HepG2 (cell line): ENCODE data around the gene SP4.

Experiments used
- BRCA1 ChIP-seq: sonication (generic); formaldehyde crosslinking; IDR thresholded peaks from 2 replicates; pipeline ENCODE4 v1.4.0; 2020; ENCODE audit warnings: missing genetic modification reagents
- CEBPG ChIP-seq: IDR thresholded peaks from 2 replicates; pipeline ENCODE4 v1.6.1; 2016
- EP300 ChIP-seq, 3 experiments: sonication (generic) in 1 of 3; formaldehyde crosslinking in 1 of 3; IDR thresholded peaks; 2 replicates each; pipeline versions ENCODE4 v1.5.1 to v1.6.1; 2011 to 2020; ENCODE audit warnings: low read depth in 2 of 3, low read length in 2 of 3, borderline replicate concordance in 1 of 3, improper control_type of control experiment in 1 of 3, mild to moderate bottlenecking in 1 of 3, missing genetic modification reagents in 1 of 3, moderate library complexity in 1 of 3
- HDAC6 ChIP-seq: fragments of 200-600 bp; sonication (generic); IDR thresholded peaks from 2 replicates; pipeline ENCODE4 v1.7.0; 2017; ENCODE audit warnings: mild to moderate bottlenecking, antibody characterized with exemption, low read length, low read depth
- MAFK ChIP-seq, 2 experiments: IDR thresholded peaks in 1 of 2; conservative IDR thresholded peaks in 1 of 2; 2 replicates each; pipeline ENCODE4 v1.6.1; 2011; ENCODE audit warnings: improper control_type of control experiment in 2 of 2, low read length in 2 of 2
- MEIS2 ChIP-seq: sonication (generic); formaldehyde crosslinking; IDR thresholded peaks from 2 replicates; pipeline ENCODE4 v1.9.0; 2021; ENCODE audit warnings: mild to moderate bottlenecking, missing genetic modification reagents
- NCOR1 ChIP-seq: fragments of 200-600 bp; sonication (generic); IDR thresholded peaks from 2 replicates; pipeline ENCODE4 v1.7.0; 2017; ENCODE audit warnings: antibody characterized with exemption, low read length, borderline replicate concordance
- NR2F1 ChIP-seq, 2 experiments: fragments of 450-650 bp in 1 of 2; formaldehyde crosslinking in 1 of 2; IDR thresholded peaks; 2 replicates each; pipeline versions ENCODE4 v1.5.0 to v1.6.1; 2016 to 2020; ENCODE audit warnings: mild to moderate bottlenecking in 1 of 2, missing compliant biosample characterization in 1 of 2, missing genetic modification reagents in 1 of 2, moderate library complexity in 1 of 2
- SIN3A ChIP-seq: IDR thresholded peaks from 2 replicates; pipeline ENCODE4 v1.6.1; 2011; ENCODE audit warnings: low read depth, mild to moderate bottlenecking, control low read depth, low read length, borderline replicate concordance
- TAF15 ChIP-seq: fragments of 200-400 bp; formaldehyde crosslinking; IDR thresholded peaks from one replicate; pipeline ENCODE4 v1.6.1; 2018; ENCODE audit warnings: mild to moderate bottlenecking, low read depth, low read length; ENCODE audit not compliant: poor library complexity, severe bottlenecking
- TBX3 ChIP-seq: fragments of 450-650 bp; IDR thresholded peaks from 2 replicates; pipeline ENCODE4 v1.6.1; 2017; ENCODE audit warnings: antibody characterized with exemption, mild to moderate bottlenecking, inconsistent platforms, borderline replicate concordance
- YEATS2 ChIP-seq: sonication (generic); formaldehyde crosslinking; IDR thresholded peaks from 2 replicates; pipeline ENCODE4 v1.4.0; 2020; ENCODE audit warnings: missing genetic modification reagents, borderline replicate concordance
- ZBTB40 ChIP-seq, 2 experiments: fragments of 450-650 bp in 1 of 2; sonication (generic) in 1 of 2; formaldehyde crosslinking in 1 of 2; IDR thresholded peaks; 2 replicates each; pipeline versions ENCODE4 v1.6.1 to v1.8.0; 2016 to 2022; ENCODE audit warnings: antibody characterized with exemption in 1 of 2, mild to moderate bottlenecking in 1 of 2, missing genetic modification reagents in 1 of 2

GRCh38 chr7:21480693-21481403 is 53.0 kb downstream of the SP4 start:
- TF ChIP-seq YEATS2 (CRISPR knock-in tag) (no peak), TBX3 (no peak), SIN3A (no peak), HDAC6 (no peak), MEIS2 (no peak), EP300 (IDR thresholded peaks at IDR 0.05; ENCODE audit: low read depth in 2 of 2, low read length in 2 of 2) (no peak), EP300 (CRISPR knock-in tag; IDR thresholded peaks at IDR 0.05; ENCODE audit: borderline replicate concordance) (no peak), MAFK (conservative IDR thresholded peaks at IDR 0.05 in 1 of 2, IDR thresholded peaks at IDR 0.05 in 1 of 2; ENCODE audit: low read length in 2 of 2) (no peak), BRCA1 (CRISPR knock-in tag) (no peak), TAF15 (no peak), CEBPG (no peak), ZBTB40 (IDR thresholded peaks at IDR 0.05) (no peak), ZBTB40 (CRISPR knock-in tag; IDR thresholded peaks at IDR 0.05) (no peak), NCOR1 (no peak), NR2F1 (CRISPR knock-in tag; IDR thresholded peaks at IDR 0.05) (no peak)
